Esophagus squamous epithelium (tissue), 5 donors: ENCODE results near the gene RAMP3. TPM values are rescaled to one million over a fixed set of nuclear protein-coding genes. Genes with fewer than 3 reads are reported as not detected.

Source experiments
- DNase-seq: peaks from one replicate; lab custom pipeline; 2025; lab: John Stamatoyannopoulos, UW
- H3K27ac ChIP-seq, 4 donors: fragments of 200-600 bp; sonication (generic); one replicate each; pipeline ENCODE4 v1.5.1; 2016 to 2019; ENCODE audit warnings: mild to moderate bottlenecking in 1 of 4
- H3K27me3 ChIP-seq, 4 donors: fragments of 200-600 bp; sonication (generic); 1 replicate in 3 of 4; 2 replicates in 1 of 4; pipeline versions ENCODE4 v1.5.1 to v1.6.0; 2017 to 2021; ENCODE audit warnings: antibody characterized with exemption in 1 of 4
- H3K36me3 ChIP-seq, 3 donors: fragments of 200-600 bp; sonication (generic); one replicate each; pipeline ENCODE4 v1.5.1; 2016 to 2019
- H3K4me1 ChIP-seq, 3 donors: fragments of 200-600 bp; sonication (generic); one replicate each; pipeline ENCODE4 v1.5.1; 2017 to 2019
- H3K4me3 ChIP-seq, 4 donors: fragments of 200-600 bp; sonication (generic); 1 replicate in 3 of 4; 2 replicates in 1 of 4; pipeline ENCODE4 v1.5.1; 2016 to 2019; ENCODE audit warnings: mild to moderate bottlenecking in 2 of 4, moderate library complexity in 1 of 4
- H3K9me3 ChIP-seq, 3 donors: fragments of 200-600 bp; sonication (generic); one replicate each; pipeline ENCODE4 v1.5.1; 2016 to 2019
- POLR2A ChIP-seq, 4 donors: fragments of 450-650 bp; IDR thresholded peaks; one replicate each; pipeline ENCODE4 v1.6.1; 2017; ENCODE audit warnings: antibody characterized with exemption in 4 of 4, mild to moderate bottlenecking in 4 of 4, moderate library complexity in 3 of 4
- WGBS, 2 donors: methylation state at CpG; one replicate each; pipeline ENCODE4 v1.1.5; 2018; 5-methylcytosine and 5-hydroxymethylcytosine counted together
- intact Hi-C: fragments of 100-400 bp; cut with DNase I; formaldehyde crosslinking; loops from one replicate; pipeline ENCODE4 v1.15.0; 2022
- total RNA-seq, 4 donors: library from RNA; depleted of rRNA; stranded (reverse); fragments of >200 nt; gene quantifications; one replicate each; pipeline ENCODE4 v1.1.0, GENCODE V29; 2016
- TF ChIP-seq, protein P1 (sequence below), 6 experiments: fragments of 450-650 bp in 4 of 6; fragments of 200-600 bp in 2 of 6; sonication (generic) in 2 of 6; IDR thresholded peaks; one replicate each; pipeline ENCODE4 v1.5.1; 2016 to 2019; ENCODE audit warnings: antibody characterized with exemption in 6 of 6, mild to moderate bottlenecking in 4 of 6, moderate library complexity in 4 of 6
- donor health status: DM: yes; HTN: yes; CAD: no.

Gene RAMP3
- total RNA-seq, 4 donors from 2014 or later = 7.1 to 35.9 (median 13.2) TPM

DNA sequence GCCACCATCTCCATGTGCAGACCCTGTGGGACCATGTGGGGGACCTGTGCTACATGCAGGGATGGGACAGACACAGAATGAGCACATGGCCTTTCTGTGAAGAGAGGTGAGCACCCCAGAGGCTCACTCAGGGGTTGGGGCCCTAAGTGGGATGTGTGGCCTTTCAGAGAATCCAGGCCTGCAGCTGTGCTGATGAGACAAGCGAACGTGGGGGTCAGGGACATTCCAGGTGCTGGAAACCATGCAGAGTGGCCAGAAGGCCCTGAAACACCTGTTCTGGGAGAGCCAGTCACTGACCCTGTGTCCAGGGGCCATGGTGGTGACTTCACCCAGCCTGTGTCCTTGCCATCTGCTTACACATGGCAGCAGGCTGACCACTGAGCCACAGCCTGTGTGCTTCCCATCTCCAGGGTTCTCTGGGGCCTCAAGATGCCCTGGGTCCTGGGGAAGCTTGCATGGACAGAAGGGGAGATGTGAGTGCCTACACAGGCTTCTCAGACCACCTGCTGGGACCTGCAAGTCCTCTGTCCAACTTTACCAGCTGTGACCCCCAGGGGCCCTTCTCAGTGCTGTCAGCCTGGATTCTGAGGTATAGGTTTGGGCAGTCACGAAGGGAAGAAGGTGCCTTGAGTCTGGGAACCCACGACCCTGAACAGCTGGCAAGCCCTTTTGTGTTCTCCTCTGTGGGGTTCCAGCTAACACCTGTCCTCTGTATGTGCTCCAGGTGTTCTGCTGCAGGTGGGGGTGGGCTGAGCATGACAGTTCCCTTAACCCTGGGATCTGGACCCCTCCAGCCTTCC is 17.6 kb downstream of the RAMP3 start:
- H3K36me3 ChIP-seq = no peaks in the 10 kb centered on the region
- intact Hi-C loops = no loop called here
- no peak for DNase-seq
- H3K27ac ChIP-seq = no peak overlapping the region
- H3K9me3 ChIP-seq = no peaks in the 10 kb centered on the region
- TF ChIP-seq POLR2A (IDR thresholded peaks at IDR 0.05) = no peak
- TF ChIP-seq, protein P1, sequence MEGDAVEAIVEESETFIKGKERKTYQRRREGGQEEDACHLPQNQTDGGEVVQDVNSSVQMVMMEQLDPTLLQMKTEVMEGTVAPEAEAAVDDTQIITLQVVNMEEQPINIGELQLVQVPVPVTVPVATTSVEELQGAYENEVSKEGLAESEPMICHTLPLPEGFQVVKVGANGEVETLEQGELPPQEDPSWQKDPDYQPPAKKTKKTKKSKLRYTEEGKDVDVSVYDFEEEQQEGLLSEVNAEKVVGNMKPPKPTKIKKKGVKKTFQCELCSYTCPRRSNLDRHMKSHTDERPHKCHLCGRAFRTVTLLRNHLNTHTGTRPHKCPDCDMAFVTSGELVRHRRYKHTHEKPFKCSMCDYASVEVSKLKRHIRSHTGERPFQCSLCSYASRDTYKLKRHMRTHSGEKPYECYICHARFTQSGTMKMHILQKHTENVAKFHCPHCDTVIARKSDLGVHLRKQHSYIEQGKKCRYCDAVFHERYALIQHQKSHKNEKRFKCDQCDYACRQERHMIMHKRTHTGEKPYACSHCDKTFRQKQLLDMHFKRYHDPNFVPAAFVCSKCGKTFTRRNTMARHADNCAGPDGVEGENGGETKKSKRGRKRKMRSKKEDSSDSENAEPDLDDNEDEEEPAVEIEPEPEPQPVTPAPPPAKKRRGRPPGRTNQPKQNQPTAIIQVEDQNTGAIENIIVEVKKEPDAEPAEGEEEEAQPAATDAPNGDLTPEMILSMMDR (IDR thresholded peaks at IDR 0.05) = no peak
- 40% methylated on average over 1 of the region's 4 CpGs; no CpG with 5 or more reads in 1 of the 2 donors for WGBS, 2 donors
- peaks cover 0 to 6% (median 0%) of the 10 kb centered on the region in 4 donors for H3K27me3 ChIP-seq
- no peak overlapping the region for H3K4me3 ChIP-seq
- H3K4me1 ChIP-seq = no peaks in the 10 kb centered on the region

DNA sequence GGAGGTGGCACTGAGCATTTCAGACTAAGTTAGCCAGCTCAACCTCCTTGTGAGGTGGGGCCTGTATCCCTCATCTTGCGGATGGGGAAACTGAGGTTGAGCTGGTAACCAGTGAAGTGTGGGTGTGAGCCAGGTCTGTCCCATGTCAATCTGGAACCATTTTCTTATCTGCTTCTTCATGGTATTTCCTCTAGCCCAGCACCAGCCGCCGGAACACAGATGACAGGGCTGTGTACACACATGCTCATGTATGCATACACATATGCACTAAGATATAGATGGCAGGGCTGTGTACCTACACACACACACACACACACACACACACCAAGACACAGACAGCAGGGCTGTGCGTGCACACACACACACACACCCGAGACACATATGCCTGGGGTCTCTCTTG is 18.5 kb downstream of the RAMP3 start:
- no peak for DNase-seq
- WGBS, 2 donors = 90 to 100% methylated on average over 1 to 2 of the region's 5 CpGs

DNA sequence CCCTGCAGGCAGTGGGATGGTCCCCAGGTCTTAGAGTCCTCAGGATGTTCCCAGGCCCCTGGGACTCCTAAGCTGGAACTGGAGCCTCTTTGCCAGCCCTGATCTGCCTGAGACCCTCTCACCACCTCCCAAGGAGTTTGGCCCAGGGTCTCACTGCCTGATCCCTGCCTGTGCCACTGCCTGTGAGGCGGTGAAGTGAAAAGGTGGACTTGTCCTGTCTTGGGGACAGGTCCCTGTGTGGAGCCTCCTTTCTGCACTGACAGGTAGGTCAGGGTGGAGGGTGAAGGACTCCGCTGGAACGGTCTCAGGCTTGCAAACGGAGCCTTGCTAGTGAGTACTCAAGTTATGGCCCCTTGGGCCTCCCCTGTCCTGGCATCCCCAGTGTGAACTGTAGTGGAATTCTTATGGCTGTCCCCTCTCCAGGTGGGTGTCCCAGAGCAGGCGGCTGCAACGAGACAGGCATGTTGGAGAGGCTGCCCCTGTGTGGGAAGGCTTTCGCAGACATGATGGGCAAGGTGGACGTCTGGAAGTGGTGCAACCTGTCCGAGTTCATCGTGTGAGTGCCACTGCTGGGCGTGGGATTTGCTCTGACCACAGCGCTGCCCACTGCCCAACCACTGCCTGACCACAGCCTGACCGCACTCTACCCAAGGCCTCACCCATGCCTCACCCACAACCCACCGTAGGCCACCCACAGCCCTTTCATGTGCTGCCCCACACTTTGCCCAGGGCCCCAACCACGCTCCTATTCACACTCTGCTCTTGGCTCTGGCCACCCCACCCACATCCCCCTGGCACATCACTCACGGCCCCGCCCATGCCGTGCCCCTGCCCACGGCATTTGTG is 19.5 kb downstream of the RAMP3 start:
- intact Hi-C loops = no loop called here
- TF ChIP-seq, protein P1 (IDR thresholded peaks at IDR 0.05) = no peak
- TF ChIP-seq POLR2A (IDR thresholded peaks at IDR 0.05) = no peak
- WGBS, 2 donors = 61 to 63% methylated on average over 9 to 11 of the region's 19 CpGs

More for the DNA sequence above, 18.5 kb downstream of the RAMP3 start:
- Histone ChIP-seq H3K4me1 (no peaks in the 10 kb centered on the region), H3K27ac (no peak overlapping the region), H3K4me3 (no peak overlapping the region), H3K9me3 (no peaks in the 10 kb centered on the region), H3K36me3 (no peaks in the 10 kb centered on the region), H3K27me3 (peaks cover 0 to 13% (median 0%) of the 10 kb centered on the region in 4 donors)
- intact Hi-C loops = no loop called here
- TF ChIP-seq, protein P1 (IDR thresholded peaks at IDR 0.05) = no peak
- TF ChIP-seq POLR2A (IDR thresholded peaks at IDR 0.05) = no peak

DNA sequence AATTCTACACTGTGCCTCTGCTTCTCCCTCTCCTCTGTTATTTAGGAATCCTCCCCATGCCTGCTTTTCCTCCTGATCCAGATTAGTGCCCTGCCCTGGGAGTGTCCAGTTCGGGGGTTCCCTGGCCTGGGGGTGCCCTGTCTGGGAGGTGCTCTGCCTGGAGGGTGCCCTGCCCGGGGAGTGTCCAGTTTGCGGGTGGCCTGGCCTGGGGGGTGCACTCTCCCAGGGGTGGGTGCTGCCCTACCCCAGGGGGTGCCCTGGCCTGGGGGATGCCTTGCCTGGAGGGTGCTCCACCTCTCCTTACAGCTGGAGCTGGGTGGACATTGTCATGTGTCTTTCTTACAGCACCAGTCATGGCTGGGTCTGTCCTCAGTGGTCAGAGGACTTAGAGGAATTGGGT is 20.2 kb downstream of the RAMP3 start:
- 14% methylated on average over 1 of the region's 3 CpGs; no CpG with 5 or more reads in 1 of the 2 donors for WGBS, 2 donors
- Histone ChIP-seq H3K9me3 (no peaks in the 10 kb centered on the region), H3K4me3 (no peak overlapping the region), H3K27ac (no peak overlapping the region), H3K36me3 (no peaks in the 10 kb centered on the region), H3K27me3 (peaks cover 0 to 13% (median 0%) of the 10 kb centered on the region in 4 donors), H3K4me1 (no peaks in the 10 kb centered on the region)
- intact Hi-C loops = no loop called here
- DNase-seq = no peak
- TF ChIP-seq, protein P1 (IDR thresholded peaks at IDR 0.05) = no peak
- no peak for TF ChIP-seq POLR2A (IDR thresholded peaks at IDR 0.05)

More for the DNA sequence above, 19.5 kb downstream of the RAMP3 start:
- Histone ChIP-seq H3K9me3 (no peaks in the 10 kb centered on the region), H3K4me3 (no peak overlapping the region), H3K27me3 (peaks cover 0 to 13% (median 0%) of the 10 kb centered on the region in 4 donors), H3K27ac (no peak overlapping the region), H3K36me3 (no peaks in the 10 kb centered on the region), H3K4me1 (no peaks in the 10 kb centered on the region)
- DNase-seq = no peak
